ENCODE data around the gene LMX1B.

Gene LMX1B

DNA sequence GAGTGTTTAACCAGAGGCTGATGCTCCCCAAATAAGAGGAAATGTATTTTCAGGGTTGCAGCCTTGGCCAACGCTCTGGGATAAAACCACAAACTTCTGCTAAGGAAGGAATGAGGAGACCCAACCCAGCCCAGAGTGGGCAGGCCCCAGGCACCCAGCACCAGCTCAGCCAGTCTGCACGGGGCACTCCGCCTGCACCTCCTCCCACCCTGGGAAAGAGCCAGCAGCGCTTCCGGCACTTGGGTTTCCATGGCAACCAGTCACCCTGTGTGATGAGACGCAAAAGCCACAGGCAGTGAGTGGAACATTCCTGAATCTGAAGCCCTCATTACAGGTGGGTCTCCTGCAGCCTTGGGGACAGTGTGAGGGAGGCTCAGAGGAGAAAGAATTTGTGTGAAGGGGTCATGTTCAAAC lies 105.9 kb downstream of the LMX1B start:
- no peak for TF ChIP-seq ZFP3 (CRISPR knock-in tag; IDR thresholded peaks at IDR 0.05)
- no peak for TF ChIP-seq PPARA (CRISPR knock-in tag; IDR thresholded peaks at IDR 0.05; ENCODE audit: borderline replicate concordance)
- no peak for TF ChIP-seq CSDC2 (CRISPR knock-in tag; IDR thresholded peaks at IDR 0.05)
- TF ChIP-seq, protein P1, sequence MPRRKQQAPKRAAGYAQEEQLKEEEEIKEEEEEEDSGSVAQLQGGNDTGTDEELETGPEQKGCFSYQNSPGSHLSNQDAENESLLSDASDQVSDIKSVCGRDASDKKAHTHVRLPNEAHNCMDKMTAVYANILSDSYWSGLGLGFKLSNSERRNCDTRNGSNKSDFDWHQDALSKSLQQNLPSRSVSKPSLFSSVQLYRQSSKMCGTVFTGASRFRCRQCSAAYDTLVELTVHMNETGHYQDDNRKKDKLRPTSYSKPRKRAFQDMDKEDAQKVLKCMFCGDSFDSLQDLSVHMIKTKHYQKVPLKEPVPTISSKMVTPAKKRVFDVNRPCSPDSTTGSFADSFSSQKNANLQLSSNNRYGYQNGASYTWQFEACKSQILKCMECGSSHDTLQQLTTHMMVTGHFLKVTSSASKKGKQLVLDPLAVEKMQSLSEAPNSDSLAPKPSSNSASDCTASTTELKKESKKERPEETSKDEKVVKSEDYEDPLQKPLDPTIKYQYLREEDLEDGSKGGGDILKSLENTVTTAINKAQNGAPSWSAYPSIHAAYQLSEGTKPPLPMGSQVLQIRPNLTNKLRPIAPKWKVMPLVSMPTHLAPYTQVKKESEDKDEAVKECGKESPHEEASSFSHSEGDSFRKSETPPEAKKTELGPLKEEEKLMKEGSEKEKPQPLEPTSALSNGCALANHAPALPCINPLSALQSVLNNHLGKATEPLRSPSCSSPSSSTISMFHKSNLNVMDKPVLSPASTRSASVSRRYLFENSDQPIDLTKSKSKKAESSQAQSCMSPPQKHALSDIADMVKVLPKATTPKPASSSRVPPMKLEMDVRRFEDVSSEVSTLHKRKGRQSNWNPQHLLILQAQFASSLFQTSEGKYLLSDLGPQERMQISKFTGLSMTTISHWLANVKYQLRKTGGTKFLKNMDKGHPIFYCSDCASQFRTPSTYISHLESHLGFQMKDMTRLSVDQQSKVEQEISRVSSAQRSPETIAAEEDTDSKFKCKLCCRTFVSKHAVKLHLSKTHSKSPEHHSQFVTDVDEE (CRISPR knock-in tag; IDR thresholded peaks at IDR 0.05), result no peak
- TF ChIP-seq OSR1 (CRISPR knock-in tag; IDR thresholded peaks at IDR 0.05), result no peak
- no peak for TF ChIP-seq ISL1 (CRISPR knock-in tag; IDR thresholded peaks at IDR 0.05)
- TF ChIP-seq, protein P2, sequence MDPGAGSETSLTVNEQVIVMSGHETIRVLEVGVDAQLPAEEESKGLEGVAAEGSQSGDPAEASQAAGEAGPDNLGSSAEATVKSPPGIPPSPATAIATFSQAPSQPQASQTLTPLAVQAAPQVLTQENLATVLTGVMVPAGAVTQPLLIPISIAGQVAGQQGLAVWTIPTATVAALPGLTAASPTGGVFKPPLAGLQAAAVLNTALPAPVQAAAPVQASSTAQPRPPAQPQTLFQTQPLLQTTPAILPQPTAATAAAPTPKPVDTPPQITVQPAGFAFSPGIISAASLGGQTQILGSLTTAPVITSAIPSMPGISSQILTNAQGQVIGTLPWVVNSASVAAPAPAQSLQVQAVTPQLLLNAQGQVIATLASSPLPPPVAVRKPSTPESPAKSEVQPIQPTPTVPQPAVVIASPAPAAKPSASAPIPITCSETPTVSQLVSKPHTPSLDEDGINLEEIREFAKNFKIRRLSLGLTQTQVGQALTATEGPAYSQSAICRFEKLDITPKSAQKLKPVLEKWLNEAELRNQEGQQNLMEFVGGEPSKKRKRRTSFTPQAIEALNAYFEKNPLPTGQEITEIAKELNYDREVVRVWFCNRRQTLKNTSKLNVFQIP (CRISPR knock-in tag; IDR thresholded peaks at IDR 0.05; ENCODE audit: borderline replicate concordance, low read depth), result no peak
- TF ChIP-seq ESRRG (CRISPR knock-in tag; IDR thresholded peaks at IDR 0.05), result no peak
- TF ChIP-seq, protein P3, sequence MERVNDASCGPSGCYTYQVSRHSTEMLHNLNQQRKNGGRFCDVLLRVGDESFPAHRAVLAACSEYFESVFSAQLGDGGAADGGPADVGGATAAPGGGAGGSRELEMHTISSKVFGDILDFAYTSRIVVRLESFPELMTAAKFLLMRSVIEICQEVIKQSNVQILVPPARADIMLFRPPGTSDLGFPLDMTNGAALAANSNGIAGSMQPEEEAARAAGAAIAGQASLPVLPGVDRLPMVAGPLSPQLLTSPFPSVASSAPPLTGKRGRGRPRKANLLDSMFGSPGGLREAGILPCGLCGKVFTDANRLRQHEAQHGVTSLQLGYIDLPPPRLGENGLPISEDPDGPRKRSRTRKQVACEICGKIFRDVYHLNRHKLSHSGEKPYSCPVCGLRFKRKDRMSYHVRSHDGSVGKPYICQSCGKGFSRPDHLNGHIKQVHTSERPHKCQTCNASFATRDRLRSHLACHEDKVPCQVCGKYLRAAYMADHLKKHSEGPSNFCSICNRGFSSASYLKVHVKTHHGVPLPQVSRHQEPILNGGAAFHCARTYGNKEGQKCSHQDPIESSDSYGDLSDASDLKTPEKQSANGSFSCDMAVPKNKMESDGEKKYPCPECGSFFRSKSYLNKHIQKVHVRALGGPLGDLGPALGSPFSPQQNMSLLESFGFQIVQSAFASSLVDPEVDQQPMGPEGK (CRISPR knock-in tag; IDR thresholded peaks at IDR 0.05; ENCODE audit: borderline replicate concordance), result no peak
- TF ChIP-seq RARB (CRISPR knock-in tag; IDR thresholded peaks at IDR 0.05), result no peak
- no peak for TF ChIP-seq SNAI2 (CRISPR knock-in tag; IDR thresholded peaks at IDR 0.05)
- 0 out of 3 replicates have a peak, but pooled peaks have one; percentile 12 for ATAC-seq

DNA sequence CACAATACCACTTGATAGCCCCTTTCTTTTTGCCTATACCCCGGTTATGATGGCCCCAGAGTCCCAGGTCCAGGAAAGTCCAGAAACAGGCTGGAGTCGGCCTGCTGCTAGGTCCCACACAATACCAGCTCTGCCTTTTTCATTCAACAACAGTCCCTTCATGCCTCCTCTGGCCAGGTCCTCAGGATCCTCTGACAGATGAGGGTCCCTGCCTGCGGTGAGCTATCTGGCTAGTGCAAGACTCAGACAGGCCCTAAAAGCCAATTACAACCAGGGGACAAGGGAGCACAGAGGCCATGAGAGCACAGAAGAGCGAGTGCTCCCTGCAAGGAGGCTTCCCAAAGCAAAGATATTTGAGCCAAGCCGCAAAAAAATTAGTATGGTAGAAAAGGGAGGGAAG lies 106.3 kb downstream of the LMX1B start:
- TF ChIP-seq, protein P1 (CRISPR knock-in tag; IDR thresholded peaks at IDR 0.05), result no peak
- no peak for TF ChIP-seq SNAI2 (CRISPR knock-in tag; IDR thresholded peaks at IDR 0.05)
- TF ChIP-seq, protein P3 (CRISPR knock-in tag; IDR thresholded peaks at IDR 0.05; ENCODE audit: borderline replicate concordance), result no peak
- TF ChIP-seq OSR1 (CRISPR knock-in tag; IDR thresholded peaks at IDR 0.05), result no peak
- TF ChIP-seq, protein P4, sequence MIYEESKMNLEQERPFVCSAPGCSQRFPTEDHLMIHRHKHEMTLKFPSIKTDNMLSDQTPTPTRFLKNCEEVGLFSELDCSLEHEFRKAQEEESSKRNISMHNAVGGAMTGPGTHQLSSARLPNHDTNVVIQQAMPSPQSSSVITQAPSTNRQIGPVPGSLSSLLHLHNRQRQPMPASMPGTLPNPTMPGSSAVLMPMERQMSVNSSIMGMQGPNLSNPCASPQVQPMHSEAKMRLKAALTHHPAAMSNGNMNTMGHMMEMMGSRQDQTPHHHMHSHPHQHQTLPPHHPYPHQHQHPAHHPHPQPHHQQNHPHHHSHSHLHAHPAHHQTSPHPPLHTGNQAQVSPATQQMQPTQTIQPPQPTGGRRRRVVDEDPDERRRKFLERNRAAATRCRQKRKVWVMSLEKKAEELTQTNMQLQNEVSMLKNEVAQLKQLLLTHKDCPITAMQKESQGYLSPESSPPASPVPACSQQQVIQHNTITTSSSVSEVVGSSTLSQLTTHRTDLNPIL (CRISPR knock-in tag; IDR thresholded peaks at IDR 0.05; ENCODE audit: low read depth), result no peak
- no peak for TF ChIP-seq GLIS3 (CRISPR knock-in tag; IDR thresholded peaks at IDR 0.05)
- TF ChIP-seq ZNF8 (CRISPR knock-in tag; IDR thresholded peaks at IDR 0.05), result no peak
- TF ChIP-seq ARNTL (CRISPR knock-in tag; IDR thresholded peaks at IDR 0.05; ENCODE audit: borderline replicate concordance, low read depth), result no peak
- TF ChIP-seq TOX (CRISPR knock-in tag; IDR thresholded peaks at IDR 0.05; ENCODE audit: borderline replicate concordance), result no peak
- TF ChIP-seq, protein P2 (CRISPR knock-in tag; IDR thresholded peaks at IDR 0.05; ENCODE audit: borderline replicate concordance, low read depth), result no peak
- no peak for TF ChIP-seq RARB (CRISPR knock-in tag; IDR thresholded peaks at IDR 0.05)
- TF ChIP-seq ESRRG (CRISPR knock-in tag; IDR thresholded peaks at IDR 0.05), result no peak
- no peak for TF ChIP-seq BACH2 (CRISPR knock-in tag; IDR thresholded peaks at IDR 0.05; ENCODE audit: borderline replicate concordance)
- no peak for TF ChIP-seq TCF4 (CRISPR knock-in tag; IDR thresholded peaks at IDR 0.05; ENCODE audit: borderline replicate concordance)
- no peak for TF ChIP-seq ZC3H10 (CRISPR knock-in tag; IDR thresholded peaks at IDR 0.05)
- no peak for TF ChIP-seq ZNF70 (CRISPR knock-in tag; IDR thresholded peaks at IDR 0.05)
- TF ChIP-seq ISL1 (CRISPR knock-in tag; IDR thresholded peaks at IDR 0.05), result no peak
- no peak for TF ChIP-seq CSDC2 (CRISPR knock-in tag; IDR thresholded peaks at IDR 0.05)
- TF ChIP-seq ZNF565 (CRISPR knock-in tag; conservative IDR thresholded peaks at IDR 0.05; ENCODE audit: low read depth), result no peak
- TF ChIP-seq ZFP30 (CRISPR knock-in tag; IDR thresholded peaks at IDR 0.05), result no peak
- no peak for ATAC-seq

All from SK-N-SH treated with all-trans-retinoic acid at 6 μM for 48 hours (cell line).